ENCODE results near the gene GPR137.

GPR137 gene

DNA sequence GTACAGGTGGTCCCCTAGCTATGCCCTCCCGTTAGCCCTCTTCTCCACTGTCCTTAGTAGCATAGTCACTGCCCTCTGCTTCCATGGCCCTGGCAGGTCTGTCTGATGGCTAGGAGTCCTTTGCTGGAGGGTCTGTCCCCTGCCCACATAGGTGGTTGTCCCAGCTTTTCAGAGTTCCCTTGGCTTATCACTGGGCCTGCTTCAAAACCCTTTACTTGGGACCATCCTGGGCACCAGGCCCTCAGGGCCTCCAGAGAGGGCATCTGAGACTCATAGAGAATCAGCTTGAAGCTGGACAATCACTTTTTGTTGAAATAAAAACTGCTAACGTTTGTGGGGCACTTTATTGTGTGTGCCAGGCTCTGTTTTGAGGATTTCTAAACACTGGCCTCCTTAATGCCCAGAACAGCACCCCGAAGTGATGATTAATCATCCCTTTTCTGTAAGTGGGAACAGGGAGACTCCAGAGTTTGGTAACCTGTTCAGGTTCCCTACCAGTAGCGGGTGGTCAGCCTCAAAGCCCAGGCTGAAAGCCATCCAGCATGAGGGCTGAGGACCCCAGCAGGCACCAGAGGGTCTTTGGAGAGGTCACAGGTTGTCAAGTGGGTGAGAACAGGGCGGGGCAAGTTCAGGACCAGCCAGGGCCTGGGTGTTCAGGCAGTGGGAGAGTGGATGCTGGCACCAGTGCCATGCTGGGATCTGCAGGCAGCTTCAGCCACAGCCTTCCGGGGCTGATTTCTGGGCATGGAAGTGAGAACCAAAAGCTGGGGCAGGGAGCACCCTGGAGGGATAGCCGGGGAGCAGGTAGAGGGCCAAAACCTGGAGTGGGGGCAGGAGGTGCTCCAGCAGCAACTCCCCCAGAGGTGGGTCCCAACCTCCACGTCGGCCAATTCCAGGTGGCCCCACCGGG lies 5.0 kb downstream of the GPR137 start:
- DNase-seq (ENCODE audit: insufficient read length, low spot score): no peak
- TF ChIP-seq POLR2A (IDR thresholded peaks at IDR 0.05; ENCODE audit: low read depth, low read length) (no peak), POLR2AphosphoS5 (IDR thresholded peaks at IDR 0.05; ENCODE audit: low read depth, low read length) (no peak), SPI1 (IDR thresholded peaks at IDR 0.05; ENCODE audit: low read depth, low read length) (no peak), TAF1 (IDR thresholded peaks at IDR 0.05; ENCODE audit: low read depth, low read length) (no peak), PAX5 (IDR thresholded peaks at IDR 0.05; ENCODE audit: insufficient read depth, low read length, severe bottlenecking) (no peak), POU2F2 (IDR thresholded peaks at IDR 0.05; ENCODE audit: low read depth, low read length) (no peak)
- FAIRE-seq: no peak

- TF ChIP-seq POLR2A (IDR thresholded peaks at IDR 0.05; ENCODE audit: low read depth, low read length) (no peak), POU2F2 (IDR thresholded peaks at IDR 0.05; ENCODE audit: low read depth, low read length) (no peak), PAX5 (IDR thresholded peaks at IDR 0.05; ENCODE audit: insufficient read depth, low read length, severe bottlenecking) (no peak), TAF1 (IDR thresholded peaks at IDR 0.05; ENCODE audit: low read depth, low read length) (no peak), SPI1 (IDR thresholded peaks at IDR 0.05; ENCODE audit: low read depth, low read length) (no peak), POLR2AphosphoS5 (IDR thresholded peaks at IDR 0.05; ENCODE audit: low read depth, low read length) (no peak)
- FAIRE-seq (no peak), DNase-seq (ENCODE audit: insufficient read length, low spot score) (no peak)
Observed at GRCh38 chr11:64291262-64291751, 5.7 kb downstream of the GPR137 start, which contains the start of gene KCNK4. TSS of gene KCNK4 (plus strand) at chr11:64291302. CDS start at chr11:64293019, 1,717 bp downstream.

DNA sequence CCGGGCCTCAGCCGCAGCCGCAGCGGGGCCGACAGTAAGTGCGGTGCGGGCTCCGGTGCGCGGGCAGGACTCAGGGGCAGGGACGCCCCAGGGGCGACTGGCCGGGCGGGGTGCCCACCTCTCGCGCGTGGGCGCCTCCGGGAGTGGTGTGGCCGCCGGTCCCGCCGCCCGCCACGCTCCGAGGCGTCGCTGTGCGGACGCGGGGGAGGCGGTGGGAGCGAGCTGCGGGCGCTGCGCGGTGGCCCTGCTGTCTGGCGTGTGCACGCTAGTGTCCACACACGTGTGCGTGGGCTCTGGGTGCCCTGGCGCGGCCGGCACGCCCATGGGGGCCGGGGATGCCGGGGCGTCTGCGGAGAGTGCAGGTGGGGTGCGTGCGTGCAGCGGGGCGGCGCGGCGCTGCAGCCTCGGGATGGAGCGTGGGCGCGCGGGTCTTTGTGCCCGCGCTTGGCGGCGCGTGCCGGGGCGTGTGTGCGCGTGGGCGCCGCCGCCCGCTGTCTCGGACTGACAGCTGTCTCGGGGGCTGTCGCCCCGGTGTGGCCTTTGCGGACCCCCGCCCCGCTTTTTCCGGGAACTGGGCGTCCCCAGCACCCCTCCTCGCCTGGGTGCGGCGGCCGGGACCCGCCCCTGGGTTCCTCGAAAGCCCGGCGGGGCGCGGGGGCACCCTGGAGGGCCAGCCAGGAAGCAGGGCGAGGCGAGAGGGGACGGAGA lies 6.3 kb downstream of the GPR137 start:
- FAIRE-seq: no peak
- TF ChIP-seq POLR2A (IDR thresholded peaks at IDR 0.05; ENCODE audit: low read depth, low read length) (no peak), TAF1 (IDR thresholded peaks at IDR 0.05; ENCODE audit: low read depth, low read length) (no peak), POU2F2 (IDR thresholded peaks at IDR 0.05; ENCODE audit: low read depth, low read length) (no peak), POLR2AphosphoS5 (IDR thresholded peaks at IDR 0.05; ENCODE audit: low read depth, low read length) (no peak), PAX5 (IDR thresholded peaks at IDR 0.05; ENCODE audit: insufficient read depth, low read length, severe bottlenecking) (no peak), SPI1 (IDR thresholded peaks at IDR 0.05; ENCODE audit: low read depth, low read length) (no peak)
- DNase-seq (ENCODE audit: insufficient read length, low spot score): no peak

DNA sequence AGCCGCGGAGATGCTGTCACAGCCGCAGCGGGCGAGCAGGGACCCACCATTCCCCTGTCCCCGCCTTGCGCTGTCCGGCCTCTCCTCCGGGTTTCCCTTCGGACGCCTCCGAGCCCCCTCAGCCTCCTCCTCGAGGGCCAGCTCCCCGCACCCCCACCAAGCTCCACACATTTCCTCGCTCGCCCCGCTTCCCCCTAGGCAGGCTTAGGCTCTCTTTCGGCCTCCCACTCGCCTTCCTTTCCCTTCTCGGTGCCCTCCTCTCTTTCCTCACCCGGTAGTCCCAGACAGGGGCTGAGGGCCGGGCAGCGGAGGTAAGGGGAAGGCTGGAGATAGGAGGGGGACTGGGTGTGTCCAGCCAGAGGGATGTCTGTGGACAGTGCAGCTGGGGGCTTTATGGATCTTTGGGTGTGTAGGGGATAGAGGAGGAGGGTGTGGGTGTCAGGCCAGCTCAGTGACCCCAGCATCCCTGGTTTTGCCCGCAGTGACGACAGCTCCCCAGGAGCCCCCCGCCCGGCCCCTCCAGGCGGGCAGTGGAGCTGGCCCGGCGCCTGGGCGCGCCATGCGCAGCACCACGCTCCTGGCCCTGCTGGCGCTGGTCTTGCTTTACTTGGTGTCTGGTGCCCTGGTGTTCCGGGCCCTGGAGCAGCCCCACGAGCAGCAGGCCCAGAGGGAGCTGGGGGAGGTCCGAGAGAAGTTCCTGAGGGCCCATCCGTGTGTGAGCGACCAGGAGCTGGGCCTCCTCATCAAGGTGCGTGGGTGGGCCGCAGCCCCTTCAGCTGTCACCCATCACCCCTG lies 7.0 kb downstream of the GPR137 start:
- DNase-seq (ENCODE audit: insufficient read length, low spot score) (no peak), FAIRE-seq (no peak)
- TF ChIP-seq TAF1 (IDR thresholded peaks at IDR 0.05; ENCODE audit: low read depth, low read length) (no peak), SPI1 (IDR thresholded peaks at IDR 0.05; ENCODE audit: low read depth, low read length) (no peak), POLR2A (IDR thresholded peaks at IDR 0.05; ENCODE audit: low read depth, low read length) (no peak), POLR2AphosphoS5 (IDR thresholded peaks at IDR 0.05; ENCODE audit: low read depth, low read length) (no peak), POU2F2 (IDR thresholded peaks at IDR 0.05; ENCODE audit: low read depth, low read length) (no peak), PAX5 (IDR thresholded peaks at IDR 0.05; ENCODE audit: insufficient read depth, low read length, severe bottlenecking) (no peak)

DNA sequence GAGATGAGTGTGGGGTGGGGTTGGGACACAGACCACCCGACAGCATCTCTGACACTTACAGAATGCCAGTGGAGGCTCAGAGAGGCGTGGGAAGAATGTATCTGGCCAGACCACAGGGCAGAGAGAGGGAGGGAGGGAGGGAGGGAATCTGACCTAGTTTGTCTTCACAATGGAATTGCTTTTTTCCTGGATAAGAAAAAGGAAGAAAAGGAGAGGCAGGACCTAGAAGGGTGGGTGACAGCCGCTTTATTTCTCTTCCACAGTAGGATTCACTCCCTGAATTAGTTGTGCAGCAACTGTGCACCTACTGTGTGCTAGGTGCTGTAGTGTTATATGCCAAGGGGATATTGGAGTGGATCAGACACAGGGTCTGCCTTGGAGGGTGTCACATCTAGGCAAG lies 9.1 kb downstream of the GPR137 start:
- FAIRE-seq (no peak), DNase-seq (ENCODE audit: insufficient read length, low spot score) (no peak)
- TF ChIP-seq POLR2A (IDR thresholded peaks at IDR 0.05; ENCODE audit: low read depth, low read length) (no peak), SPI1 (IDR thresholded peaks at IDR 0.05; ENCODE audit: low read depth, low read length) (no peak), POU2F2 (IDR thresholded peaks at IDR 0.05; ENCODE audit: low read depth, low read length) (no peak), TAF1 (IDR thresholded peaks at IDR 0.05; ENCODE audit: low read depth, low read length) (no peak), PAX5 (IDR thresholded peaks at IDR 0.05; ENCODE audit: insufficient read depth, low read length, severe bottlenecking) (no peak), POLR2AphosphoS5 (IDR thresholded peaks at IDR 0.05; ENCODE audit: low read depth, low read length) (no peak)

DNA sequence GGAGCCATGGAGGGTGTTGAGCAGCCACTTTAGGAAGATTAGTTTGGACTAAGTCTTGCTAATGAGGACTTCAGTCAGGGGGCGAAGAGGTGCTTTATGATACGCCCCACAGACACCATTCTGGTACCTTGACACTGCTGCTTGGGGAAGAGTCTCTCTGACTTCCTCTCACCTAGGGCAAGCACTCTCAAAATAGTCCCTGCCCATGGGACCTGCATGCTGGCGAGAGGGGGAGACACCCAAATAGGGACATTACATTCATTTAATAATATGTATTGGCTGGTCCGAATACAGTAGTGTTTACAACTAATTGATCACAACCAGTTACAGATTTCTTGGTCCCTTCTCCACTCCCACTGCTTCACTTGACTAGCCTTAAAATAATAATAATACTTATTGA lies 10.1 kb downstream of the GPR137 start:
- DNase-seq (ENCODE audit: insufficient read length, low spot score) (no peak), FAIRE-seq (no peak)
- TF ChIP-seq TAF1 (IDR thresholded peaks at IDR 0.05; ENCODE audit: low read depth, low read length) (no peak), POU2F2 (IDR thresholded peaks at IDR 0.05; ENCODE audit: low read depth, low read length) (no peak), PAX5 (IDR thresholded peaks at IDR 0.05; ENCODE audit: insufficient read depth, low read length, severe bottlenecking) (no peak), SPI1 (IDR thresholded peaks at IDR 0.05; ENCODE audit: low read depth, low read length) (no peak), POLR2A (IDR thresholded peaks at IDR 0.05; ENCODE audit: low read depth, low read length) (no peak), POLR2AphosphoS5 (IDR thresholded peaks at IDR 0.05; ENCODE audit: low read depth, low read length) (no peak)

GRCh38 chr11:64296236-64296635 lies 10.6 kb downstream of the GPR137 start:
- TF ChIP-seq PAX5 (IDR thresholded peaks at IDR 0.05; ENCODE audit: insufficient read depth, low read length, severe bottlenecking): no peak
- no peak for TF ChIP-seq POU2F2 (IDR thresholded peaks at IDR 0.05; ENCODE audit: low read depth, low read length)
- TF ChIP-seq POLR2A (IDR thresholded peaks at IDR 0.05; ENCODE audit: low read depth, low read length): no peak
- no peak for TF ChIP-seq POLR2AphosphoS5 (IDR thresholded peaks at IDR 0.05; ENCODE audit: low read depth, low read length)
- no peak for TF ChIP-seq SPI1 (IDR thresholded peaks at IDR 0.05; ENCODE audit: low read depth, low read length)
- no peak for TF ChIP-seq TAF1 (IDR thresholded peaks at IDR 0.05; ENCODE audit: low read depth, low read length)
- FAIRE-seq: no peak
- no peak for DNase-seq (ENCODE audit: insufficient read length, low spot score)

DNA sequence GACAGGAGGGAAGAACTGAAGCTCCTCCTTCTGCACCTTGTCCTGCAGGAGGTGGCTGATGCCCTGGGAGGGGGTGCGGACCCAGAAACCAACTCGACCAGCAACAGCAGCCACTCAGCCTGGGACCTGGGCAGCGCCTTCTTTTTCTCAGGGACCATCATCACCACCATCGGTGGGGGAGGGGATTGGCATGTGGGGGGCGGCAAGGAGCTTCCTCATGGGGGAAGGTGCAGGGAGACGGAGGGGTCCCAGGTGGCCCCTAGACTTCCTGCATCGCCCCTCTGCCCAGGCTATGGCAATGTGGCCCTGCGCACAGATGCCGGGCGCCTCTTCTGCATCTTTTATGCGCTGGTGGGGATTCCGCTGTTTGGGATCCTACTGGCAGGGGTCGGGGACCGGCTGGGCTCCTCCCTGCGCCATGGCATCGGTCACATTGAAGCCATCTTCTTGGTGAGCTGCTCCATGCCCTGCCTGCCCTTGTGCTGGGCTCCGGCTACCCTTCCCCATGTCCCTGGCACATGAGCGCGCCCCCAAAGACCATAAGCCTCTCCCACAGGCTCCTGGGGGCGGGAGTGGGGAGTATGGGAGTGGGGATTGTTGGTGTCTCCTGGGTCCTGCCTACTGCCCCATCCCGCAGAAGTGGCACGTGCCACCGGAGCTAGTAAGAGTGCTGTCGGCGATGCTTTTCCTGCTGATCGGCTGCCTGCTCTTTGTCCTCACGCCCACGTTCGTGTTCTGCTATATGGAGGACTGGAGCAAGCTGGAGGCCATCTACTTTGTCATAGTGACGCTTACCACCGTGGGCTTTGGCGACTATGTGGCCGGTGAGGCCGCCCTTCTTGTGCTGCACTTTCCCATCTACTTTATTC lies 11.4 kb downstream of the GPR137 start:
- no peak for TF ChIP-seq PAX5 (IDR thresholded peaks at IDR 0.05; ENCODE audit: insufficient read depth, low read length, severe bottlenecking)
- TF ChIP-seq POLR2A (IDR thresholded peaks at IDR 0.05; ENCODE audit: low read depth, low read length): no peak
- no peak for TF ChIP-seq TAF1 (IDR thresholded peaks at IDR 0.05; ENCODE audit: low read depth, low read length)
- TF ChIP-seq SPI1 (IDR thresholded peaks at IDR 0.05; ENCODE audit: low read depth, low read length): no peak
- no peak for TF ChIP-seq POLR2AphosphoS5 (IDR thresholded peaks at IDR 0.05; ENCODE audit: low read depth, low read length)
- TF ChIP-seq POU2F2 (IDR thresholded peaks at IDR 0.05; ENCODE audit: low read depth, low read length): no peak
- DNase-seq (ENCODE audit: insufficient read length, low spot score): no peak
- no peak for FAIRE-seq
